CD4-positive, alpha-beta T cell treated with Interleukin-12 subunit alpha and Interleukin-12 subunit beta, for 1 hour (primary cell): ENCODE results near the gene ARFGEF3.
"Not testable (repeated sequence)": the region's sequence is repeated elsewhere in the genome, so short reads cannot be mapped to it uniquely, and the experiment has no call there.

Experiments used
- DNase-seq: peaks from one replicate; pipeline ENCODE4 v3.0.0-alpha.2; 2020

ARFGEF3 gene

GRCh38 chr6:138175596-138175995 lies 13.9 kb downstream of the ARFGEF3 start:
- DNase-seq, result no peak

- no peak for DNase-seq
Observed at GRCh38 chr6:138176652-138177232, 15.0 kb downstream of the ARFGEF3 start.

GRCh38 chr6:138182939-138183789 lies 21.4 kb downstream of the ARFGEF3 start:
- DNase-seq, result no peak

GRCh38 chr6:138183790-138184134 lies 22.0 kb downstream of the ARFGEF3 start:
- no peak for DNase-seq

GRCh38 chr6:138184230-138184629 lies 22.5 kb downstream of the ARFGEF3 start:
- DNase-seq, result no peak

- no peak for DNase-seq
Observed at GRCh38 chr6:138187156-138187555, 25.4 kb downstream of the ARFGEF3 start.

GRCh38 chr6:138188278-138188941 lies 26.7 kb downstream of the ARFGEF3 start:
- DNase-seq, result no peak

- no peak for DNase-seq
Observed at GRCh38 chr6:138194287-138194686, 32.5 kb downstream of the ARFGEF3 start.

GRCh38 chr6:138196122-138196738 lies 34.5 kb downstream of the ARFGEF3 start:
- no peak for DNase-seq

- DNase-seq, result no peak
Observed at GRCh38 chr6:138197570-138197969, 35.8 kb downstream of the ARFGEF3 start.

- DNase-seq, result no peak
Observed at GRCh38 chr6:138198430-138199091, 36.8 kb downstream of the ARFGEF3 start.

- DNase-seq, result no peak
Observed at GRCh38 chr6:138201836-138202235, 40.1 kb downstream of the ARFGEF3 start.

GRCh38 chr6:138203315-138203714 lies 41.6 kb downstream of the ARFGEF3 start:
- DNase-seq, result no peak

- DNase-seq, result no peak
Observed at GRCh38 chr6:138204303-138204702, 42.6 kb downstream of the ARFGEF3 start.

- DNase-seq, result no peak
Observed at GRCh38 chr6:138204792-138205384, 43.1 kb downstream of the ARFGEF3 start.

- DNase-seq, result no peak
Observed at GRCh38 chr6:138205437-138206094, 43.8 kb downstream of the ARFGEF3 start.

- DNase-seq, result no peak
Observed at GRCh38 chr6:138206862-138207261, 45.1 kb downstream of the ARFGEF3 start.

- DNase-seq, result no peak
Observed at GRCh38 chr6:138211048-138211581, 49.4 kb downstream of the ARFGEF3 start.

- DNase-seq, result no peak
Observed at GRCh38 chr6:138211601-138212000, 49.9 kb downstream of the ARFGEF3 start.

GRCh38 chr6:138212530-138212929 lies 50.8 kb downstream of the ARFGEF3 start:
- not testable (repeated sequence) for DNase-seq

GRCh38 chr6:138215093-138215782 lies 53.5 kb downstream of the ARFGEF3 start:
- DNase-seq, result no peak
